ENCODE results near the gene C8B. TPM values are rescaled to one million over a fixed set of nuclear protein-coding genes. Genes with fewer than 3 reads are reported as not detected.

The C8B gene
- total and polyA plus RNA-seq, 2 of the 13 experiments (the other 11 are each of a cell fraction or from before 2014, with no cell fraction given) = 8.4 to 11.3 TPM

DNA sequence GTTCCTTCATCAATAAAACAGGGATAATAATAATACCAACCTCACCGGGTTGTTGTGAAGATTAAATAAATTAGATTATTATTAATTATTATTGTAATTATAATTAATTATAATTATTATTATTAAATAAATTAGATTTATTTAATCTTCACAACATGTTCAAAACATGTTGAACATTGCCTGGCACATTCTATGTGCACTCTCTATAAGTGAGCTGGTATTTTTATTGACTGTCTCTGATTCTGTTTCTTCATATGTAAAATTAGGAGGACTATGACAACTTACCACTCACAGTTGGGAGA lies 834 bp upstream of the C8B start:
- Histone ChIP-seq H3K4me2 (ENCODE audit: low read depth, low read length) (peak overlapping the region; percentile 67), H3K27ac (ENCODE audit: extremely low read length, insufficient read depth, low read length) (peak overlapping the region; percentile 73), H3K79me2 (ENCODE audit: insufficient read depth, low read length) (no peaks in the 10 kb centered on the region), H4K20me1 (ENCODE audit: insufficient read depth, low read length) (no peaks in the 10 kb centered on the region), H3K9me3 (ENCODE audit: low read length) (no peaks in the 10 kb centered on the region), H3K27me3 (ENCODE audit: control insufficient read depth in 1 of 2, insufficient read depth in 2 of 2, low read length in 2 of 2) (no peaks in the 10 kb centered on the region), H3K4me1 (ENCODE audit: insufficient read depth, low read length) (peaks cover 76% of the 10 kb centered on the region), H3K4me3 (replicated peaks in 1 of 3; ENCODE audit: insufficient read depth in 1 of 3, low read depth in 2 of 3, low read length in 3 of 3) (no peak overlapping the region), H2AFZ (ENCODE audit: low read length) (no peak overlapping the region), H3K36me3 (replicated peaks in 1 of 2; ENCODE audit: control insufficient read depth in 1 of 2, insufficient read depth in 2 of 2, low read length in 2 of 2) (no peaks in the 10 kb centered on the region), H3K9ac (ENCODE audit: insufficient read depth, low read depth, low read length) (no peak overlapping the region)
- POLR2A ChIA-PET = interaction anchor here (1.0 to 4.3 kb wide), 8 partner anchors 45 to 135 kb away, joined by 3 to 50 read pairs (median 6); partner anchors contain the start of gene C8A
- BruUV-seq (replicated peaks) = no TSS peak
- CTCF ChIA-PET (ENCODE audit: low intra/inter-chr PET ratio, low total read pairs) = interaction anchor here (1.3 to 3.2 kb wide), 2 partner anchors 135 kb away, joined by 8 to 51 read pairs; no protein-coding TSS in a partner anchor
- WGBS (ENCODE audit: low lambda C conversion rate) = 33% methylated on average over 1 of the region's 1 CpG
- intact Hi-C loops (cut with micrococcal nuclease; ENCODE audit: unreplicated experiment) = loop anchor here (1.0 to 10.0 kb wide), 3 partner anchors 56 to 111 kb away; no protein-coding TSS in a partner anchor
- FAIRE-seq (no peak), DNase-seq (ENCODE audit: low spot score) (no peak), ATAC-seq (no peak)
- TF ChIP-seq ZNF773 (CRISPR knock-in tag; IDR thresholded peaks at IDR 0.05; ENCODE audit: borderline replicate concordance) = no peak
- TF ChIP-seq, protein P1, sequence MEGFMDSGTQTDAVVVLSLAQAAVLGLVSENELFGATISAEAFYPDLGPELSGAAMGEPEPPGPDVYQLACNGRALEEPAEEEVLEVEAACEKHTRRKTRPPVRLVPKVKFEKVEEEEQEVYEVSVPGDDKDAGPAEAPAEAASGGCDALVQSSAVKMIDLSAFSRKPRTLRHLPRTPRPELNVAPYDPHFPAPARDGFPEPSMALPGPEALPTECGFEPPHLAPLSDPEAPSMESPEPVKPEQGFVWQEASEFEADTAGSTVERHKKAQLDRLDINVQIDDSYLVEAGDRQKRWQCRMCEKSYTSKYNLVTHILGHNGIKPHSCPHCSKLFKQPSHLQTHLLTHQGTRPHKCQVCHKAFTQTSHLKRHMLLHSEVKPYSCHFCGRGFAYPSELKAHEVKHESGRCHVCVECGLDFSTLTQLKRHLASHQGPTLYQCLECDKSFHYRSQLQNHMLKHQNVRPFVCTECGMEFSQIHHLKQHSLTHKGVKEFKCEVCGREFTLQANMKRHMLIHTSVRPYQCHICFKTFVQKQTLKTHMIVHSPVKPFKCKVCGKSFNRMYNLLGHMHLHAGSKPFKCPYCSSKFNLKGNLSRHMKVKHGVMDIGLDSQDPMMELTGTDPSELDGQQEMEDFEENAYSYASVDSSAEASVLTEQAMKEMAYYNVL (CRISPR knock-in tag; IDR thresholded peaks at IDR 0.05; ENCODE audit: borderline replicate concordance) = no peak
- TF ChIP-seq REL (CRISPR knock-in tag; conservative IDR thresholded peaks at IDR 0.05) = no peak
- TF ChIP-seq BHLHE40 (IDR thresholded peaks at IDR 0.05; ENCODE audit: low read length) = no peak
- no peak for TF ChIP-seq NR2F6 (IDR thresholded peaks at IDR 0.05)
- TF ChIP-seq NR2F6 (CRISPR knock-in tag; IDR thresholded peaks at IDR 0.05) = no peak
- TF ChIP-seq ZFP37 (CRISPR knock-in tag; IDR thresholded peaks at IDR 0.05; ENCODE audit: borderline replicate concordance) = no peak
- TF ChIP-seq TBX3 (IDR thresholded peaks at IDR 0.05; ENCODE audit: borderline replicate concordance) = no peak
- TF ChIP-seq ZNF335 (CRISPR knock-in tag; IDR thresholded peaks at IDR 0.05) = no peak
- no peak for TF ChIP-seq PAX8 (CRISPR knock-in tag; IDR thresholded peaks at IDR 0.05; ENCODE audit: borderline replicate concordance)
- TF ChIP-seq, protein P2, sequence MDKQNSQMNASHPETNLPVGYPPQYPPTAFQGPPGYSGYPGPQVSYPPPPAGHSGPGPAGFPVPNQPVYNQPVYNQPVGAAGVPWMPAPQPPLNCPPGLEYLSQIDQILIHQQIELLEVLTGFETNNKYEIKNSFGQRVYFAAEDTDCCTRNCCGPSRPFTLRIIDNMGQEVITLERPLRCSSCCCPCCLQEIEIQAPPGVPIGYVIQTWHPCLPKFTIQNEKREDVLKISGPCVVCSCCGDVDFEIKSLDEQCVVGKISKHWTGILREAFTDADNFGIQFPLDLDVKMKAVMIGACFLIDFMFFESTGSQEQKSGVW (CRISPR knock-in tag; IDR thresholded peaks at IDR 0.05; ENCODE audit: borderline replicate concordance) = no peak
- no peak for TF ChIP-seq PLRG1 (conservative IDR thresholded peaks at IDR 0.05)
- TF ChIP-seq ZNF136 (CRISPR knock-in tag; IDR thresholded peaks at IDR 0.05; ENCODE audit: low read depth) = no peak
- TF ChIP-seq, protein P3, sequence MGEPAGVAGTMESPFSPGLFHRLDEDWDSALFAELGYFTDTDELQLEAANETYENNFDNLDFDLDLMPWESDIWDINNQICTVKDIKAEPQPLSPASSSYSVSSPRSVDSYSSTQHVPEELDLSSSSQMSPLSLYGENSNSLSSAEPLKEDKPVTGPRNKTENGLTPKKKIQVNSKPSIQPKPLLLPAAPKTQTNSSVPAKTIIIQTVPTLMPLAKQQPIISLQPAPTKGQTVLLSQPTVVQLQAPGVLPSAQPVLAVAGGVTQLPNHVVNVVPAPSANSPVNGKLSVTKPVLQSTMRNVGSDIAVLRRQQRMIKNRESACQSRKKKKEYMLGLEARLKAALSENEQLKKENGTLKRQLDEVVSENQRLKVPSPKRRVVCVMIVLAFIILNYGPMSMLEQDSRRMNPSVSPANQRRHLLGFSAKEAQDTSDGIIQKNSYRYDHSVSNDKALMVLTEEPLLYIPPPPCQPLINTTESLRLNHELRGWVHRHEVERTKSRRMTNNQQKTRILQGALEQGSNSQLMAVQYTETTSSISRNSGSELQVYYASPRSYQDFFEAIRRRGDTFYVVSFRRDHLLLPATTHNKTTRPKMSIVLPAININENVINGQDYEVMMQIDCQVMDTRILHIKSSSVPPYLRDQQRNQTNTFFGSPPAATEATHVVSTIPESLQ (CRISPR knock-in tag; conservative IDR thresholded peaks at IDR 0.05) = no peak
- in situ Hi-C loops (cut with HindIII; ENCODE audit: extremely low pct_ligation_motif_present, low pct_unique_long_range_greater_than_20kb) = loop anchor here (5.0 kb wide), 1 partner anchor 134 kb away; no protein-coding TSS in a partner anchor

Measured in HepG2 (cell line).